Dermis blood vessel endothelial cell (primary cell): Measurements from ENCODE around the gene ITPRID1. TPM values are rescaled to one million over a fixed set of nuclear protein-coding genes. Genes with fewer than 3 reads are reported as not detected.

Experiments used
- DNase-seq: peaks from one replicate; pipeline ENCODE4 v3.0.0; 2010
- total RNA-seq: library from RNA; depleted of rRNA; stranded (reverse); fragments of >200 nt; gene quantifications from 2 replicates; pipeline ENCODE4 v1.2.3, GENCODE V29; 2014

Gene ITPRID1
- total RNA-seq, 1 donor from 2014 or later, result not detected

- DNase-seq, result no peak
Observed at GRCh38 chr7:31695859-31696614, 182.1 kb downstream of the ITPRID1 start.

GRCh38 chr7:31699050-31699449 lies 185.2 kb downstream of the ITPRID1 start:
- no peak for DNase-seq

- DNase-seq, result no peak
Observed at GRCh38 chr7:31702354-31702753, 188.5 kb downstream of the ITPRID1 start.

- DNase-seq, result no peak
Observed at GRCh38 chr7:31705377-31705776, 191.5 kb downstream of the ITPRID1 start.

GRCh38 chr7:31707089-31707488 lies 193.2 kb downstream of the ITPRID1 start:
- DNase-seq, result no peak

Other genes with a start within 250 kb of the ITPRID1 start
- gene NEUROD6, start 173.4 kb upstream of the ITPRID1 start, total RNA-seq, result not detected in 2 replicates
- not detected in 2 replicates for gene PPP1R17, start 173.1 kb downstream of the ITPRID1 start, total RNA-seq